GM12864 (cell line): Measurements from ENCODE around the gene VPS26C.

ENCODE experiments used
- DNase-seq: peaks from one replicate; pipeline ENCODE4 v3.0.0-alpha.2; 2011; ENCODE audit warnings: low read depth
- H3K4me3 ChIP-seq: 2 replicates; pipeline ENCODE4 v1.5.1; 2011; ENCODE audit warnings: mild to moderate bottlenecking, low read depth, low read length, control low read depth
- CTCF ChIP-seq: IDR thresholded peaks from 2 replicates; pipeline ENCODE4 v1.5.1; 2011; ENCODE audit warnings: low read depth, mild to moderate bottlenecking, moderate library complexity, low read length, control low read depth, inconsistent platforms; ENCODE audit errors: missing control alignments

Gene VPS26C

GRCh38 chr21:37263827-37264600 is 3.1 kb downstream of the VPS26C start:
- no peak for TF ChIP-seq CTCF

GRCh38 chr21:37259426-37259825 is 7.7 kb downstream of the VPS26C start:
- no peak for TF ChIP-seq CTCF
- H3K4me3 ChIP-seq, result no peak overlapping the region
- DNase-seq, result no peak

More at GRCh38 chr21:37263827-37264600, 3.1 kb downstream of the VPS26C start:
- no peak for DNase-seq
- H3K4me3 ChIP-seq, result no peak overlapping the region

GRCh38 chr21:37257967-37258877 is 8.9 kb downstream of the VPS26C start:
- DNase-seq, result peak; percentile 86
- H3K4me3 ChIP-seq, result peak overlapping the region; percentile 69
- TF ChIP-seq CTCF, result no peak

- peak; percentile 55 for DNase-seq
Observed at GRCh38 chr21:37257511-37257966, 9.6 kb downstream of the VPS26C start.

GRCh38 chr21:37253991-37254390 is 13.1 kb downstream of the VPS26C start:
- DNase-seq, result no peak
- H3K4me3 ChIP-seq, result no peak overlapping the region
- TF ChIP-seq CTCF, result no peak

More at GRCh38 chr21:37257511-37257966, 9.6 kb downstream of the VPS26C start:
- peak overlapping the region; percentile 69 for H3K4me3 ChIP-seq
- no peak for TF ChIP-seq CTCF

GRCh38 chr21:37251294-37251634 is 15.9 kb downstream of the VPS26C start:
- no peak overlapping the region for H3K4me3 ChIP-seq
- TF ChIP-seq CTCF, result no peak

More at GRCh38 chr21:37251294-37251634, 15.9 kb downstream of the VPS26C start:
- no peak for DNase-seq
